ENCODE results near the gene MAPK6.
"Not testable (repeated sequence)": the region's sequence is repeated elsewhere in the genome, so short reads cannot be mapped to it uniquely, and the experiment has no call there.

MAPK6 gene

DNA sequence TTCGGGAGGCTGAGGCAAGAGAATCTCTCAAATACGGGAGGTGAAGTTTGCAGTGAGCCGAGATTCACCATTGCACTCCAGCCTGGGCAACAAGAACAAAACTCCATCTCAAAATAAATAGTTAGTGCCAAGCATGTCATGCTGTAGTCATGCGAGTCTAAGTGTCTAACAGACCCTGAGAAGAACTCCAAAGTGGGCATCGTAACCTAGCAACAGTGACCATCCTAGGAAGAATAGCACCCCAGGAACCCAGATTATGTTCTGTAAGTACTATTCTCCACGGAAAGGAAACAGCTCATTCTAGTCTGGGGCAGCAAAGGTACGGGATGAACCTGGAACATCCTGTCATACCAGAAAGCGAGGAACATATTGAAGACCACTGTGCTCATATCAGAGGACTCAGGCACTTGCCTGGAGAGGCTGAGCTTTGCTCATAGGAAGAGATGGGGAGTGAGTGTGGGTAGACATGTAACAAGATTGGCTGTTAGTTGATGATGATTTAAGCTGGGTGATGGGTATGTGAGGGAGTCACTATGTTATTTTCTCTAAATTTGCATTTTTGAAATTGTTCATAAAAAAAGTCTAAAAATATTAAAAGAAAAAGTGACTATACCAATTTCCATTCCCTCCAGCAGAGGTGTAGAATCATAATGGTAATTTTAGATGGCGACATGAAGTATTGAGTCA is 61.8 kb downstream of the MAPK6 start:
- DNase-seq: no peak

DNA sequence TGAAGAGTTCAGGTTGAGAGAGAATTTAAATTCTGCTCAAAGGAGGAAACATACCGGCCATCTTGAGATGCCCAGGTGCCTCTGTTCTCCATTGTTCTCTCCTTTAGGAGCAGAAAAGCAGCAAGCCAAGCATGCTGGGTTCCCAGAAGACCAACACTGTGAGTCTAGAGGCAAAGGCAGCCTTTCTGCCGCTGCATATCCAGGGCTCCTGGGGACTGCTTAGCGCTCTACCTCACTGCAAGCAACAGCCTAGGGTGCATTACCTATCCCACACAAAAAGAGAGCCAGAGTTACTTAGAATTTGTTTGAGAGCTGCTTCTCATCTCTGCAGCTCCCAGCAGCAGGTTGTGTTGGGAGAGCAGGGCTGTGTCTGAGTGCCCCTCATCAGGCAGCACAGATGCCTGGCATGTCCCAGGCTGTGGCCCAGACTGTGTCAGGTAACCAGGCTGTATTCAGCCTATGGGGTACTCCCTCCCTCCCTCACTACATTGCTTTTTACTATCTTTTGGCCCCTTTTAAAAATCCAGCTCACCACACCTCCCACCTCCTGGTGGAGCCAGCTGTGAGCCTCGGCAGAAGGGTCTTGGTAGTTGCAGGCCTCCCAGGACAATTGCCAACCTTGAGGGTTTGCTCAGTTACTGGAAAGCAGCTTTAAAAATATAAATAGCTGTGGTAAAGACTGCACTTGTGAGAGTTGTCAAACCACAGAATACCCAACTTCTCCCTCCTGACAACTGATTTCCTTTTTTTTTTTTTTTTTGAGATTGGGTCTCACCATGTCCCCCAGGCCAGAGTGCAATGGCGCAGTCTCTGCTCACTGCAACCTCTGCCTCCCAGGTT is 63.4 kb downstream of the MAPK6 start:
- peak in 1 of 5 experiments; percentile 70 for DNase-seq

DNA sequence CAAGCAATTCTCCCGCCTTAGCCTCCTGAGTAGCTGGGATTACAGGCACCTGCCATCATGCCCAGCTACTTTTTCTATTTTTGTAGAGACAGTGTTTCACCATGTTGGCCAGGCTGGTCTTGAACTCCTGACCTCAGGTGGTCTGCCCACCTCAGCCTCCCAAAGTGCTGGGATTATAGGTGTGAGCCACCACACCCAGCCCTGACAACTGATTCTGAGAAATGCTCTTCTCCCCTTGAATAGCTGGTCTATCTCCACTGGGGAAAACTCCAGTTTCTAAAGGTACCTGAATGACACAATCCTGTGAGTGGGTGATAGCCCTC is 64.0 kb downstream of the MAPK6 start:
- DNase-seq: not testable (repeated sequence)

DNA sequence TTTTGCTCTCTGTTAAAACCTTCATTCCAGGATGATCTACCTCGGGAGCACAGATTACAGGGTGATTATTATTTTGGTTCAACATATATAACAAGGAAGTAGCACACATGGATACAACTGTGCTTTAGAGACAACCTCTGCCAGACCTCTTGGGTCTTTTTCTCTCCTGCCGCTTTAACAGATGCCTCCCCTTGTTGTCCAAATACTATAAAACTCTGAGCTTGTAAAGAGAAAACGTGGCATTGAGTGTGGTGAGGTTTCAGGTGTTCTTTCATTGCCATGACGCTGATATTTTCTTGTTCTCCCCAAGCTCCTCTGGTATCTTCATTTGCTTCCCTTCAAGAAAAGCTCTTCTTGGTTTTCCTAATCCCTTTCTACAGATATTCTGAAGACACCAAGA is 64.6 kb downstream of the MAPK6 start:
- no peak for DNase-seq

DNA sequence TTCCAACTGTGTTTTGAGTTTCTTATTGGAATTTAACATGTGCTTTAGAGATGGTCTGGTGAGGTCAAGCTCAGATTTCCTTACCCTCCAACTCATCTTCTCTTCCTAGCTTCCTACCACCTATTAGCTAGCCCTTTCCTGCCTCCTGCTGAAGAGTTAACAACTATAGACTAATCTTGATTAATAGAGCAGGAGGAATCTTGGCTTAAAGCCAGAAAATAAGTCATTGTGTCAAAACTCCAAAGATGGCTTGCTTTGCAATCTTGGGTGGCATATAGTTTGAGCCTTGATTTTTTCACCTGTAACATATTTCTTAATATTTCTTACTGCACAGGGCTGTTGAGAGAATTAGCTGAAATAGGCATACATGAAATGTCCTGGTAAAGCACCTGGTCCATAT is 66.3 kb downstream of the MAPK6 start:
- no peak for DNase-seq

DNA sequence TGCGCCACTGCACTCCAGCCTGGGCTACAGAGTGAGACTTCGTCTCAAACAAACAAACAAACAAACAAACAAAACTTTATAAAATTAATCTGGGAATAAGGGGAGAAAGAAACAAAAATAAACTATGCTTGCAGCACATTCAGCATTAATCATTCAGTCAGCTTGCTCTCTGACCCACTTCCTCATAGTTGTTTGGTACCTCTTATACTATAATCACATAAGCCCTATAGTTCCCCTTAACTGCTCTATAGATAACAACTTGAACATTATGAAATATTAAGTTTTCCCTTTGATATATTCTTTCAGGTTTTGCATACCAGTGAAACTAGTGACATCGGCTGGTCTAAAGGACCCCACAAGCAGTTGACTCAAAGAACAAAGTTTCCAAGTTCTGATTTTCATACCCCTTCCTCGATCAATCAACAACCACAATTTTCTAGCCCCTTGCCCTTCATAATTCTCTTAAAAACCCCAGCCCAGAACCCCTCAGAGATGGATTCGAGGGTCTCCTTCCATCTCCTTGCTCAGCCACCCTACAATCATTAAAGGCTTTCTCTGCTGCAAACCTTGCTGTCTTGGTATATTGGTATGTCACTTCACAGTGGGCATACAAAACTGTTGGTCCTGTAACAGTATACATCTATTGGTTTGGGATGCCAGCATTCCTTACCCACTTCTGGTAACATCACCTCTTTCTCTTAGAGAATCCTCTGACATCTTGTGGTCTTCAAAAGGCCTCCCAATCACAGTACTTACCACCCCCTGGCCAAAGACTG is 67.2 kb downstream of the MAPK6 start:
- no peak for DNase-seq

DNA sequence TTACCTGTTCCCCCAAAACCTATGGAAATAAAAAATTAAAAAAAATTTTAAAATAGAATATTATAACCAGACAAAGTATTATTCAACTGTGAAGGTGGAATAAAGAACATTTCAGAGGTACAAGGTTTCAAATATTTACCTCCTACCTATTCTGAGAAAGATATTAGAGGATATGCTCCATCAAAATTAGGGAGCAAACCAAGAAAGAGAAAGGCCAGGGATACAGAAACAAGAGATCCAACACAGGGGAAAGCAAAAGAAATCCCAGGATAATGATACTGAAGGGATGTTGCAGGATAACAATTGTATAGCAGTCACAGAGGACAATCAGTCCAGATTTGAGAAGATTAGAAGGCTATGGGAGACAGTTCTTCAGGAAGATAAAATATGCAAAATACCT is 71.2 kb downstream of the MAPK6 start:
- no peak for DNase-seq

DNA sequence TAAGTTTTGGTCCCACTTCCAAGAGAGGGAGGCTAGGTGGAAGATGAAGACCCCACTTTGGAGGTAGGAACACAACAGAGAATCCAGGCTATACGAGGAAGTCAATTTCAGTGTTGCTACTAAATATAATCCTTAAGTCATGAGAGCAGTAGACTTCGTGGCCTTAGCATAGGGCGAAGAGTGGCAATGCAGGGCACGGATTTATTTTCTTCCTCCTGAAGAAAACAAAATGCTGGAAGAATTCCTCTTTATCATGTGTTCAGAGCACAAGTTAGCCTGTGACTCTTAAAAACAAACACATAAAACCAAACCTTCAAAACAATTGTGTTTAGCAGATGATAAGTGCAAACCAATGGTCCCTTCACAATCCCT is 74.1 kb downstream of the MAPK6 start:
- no peak for DNase-seq

DNA sequence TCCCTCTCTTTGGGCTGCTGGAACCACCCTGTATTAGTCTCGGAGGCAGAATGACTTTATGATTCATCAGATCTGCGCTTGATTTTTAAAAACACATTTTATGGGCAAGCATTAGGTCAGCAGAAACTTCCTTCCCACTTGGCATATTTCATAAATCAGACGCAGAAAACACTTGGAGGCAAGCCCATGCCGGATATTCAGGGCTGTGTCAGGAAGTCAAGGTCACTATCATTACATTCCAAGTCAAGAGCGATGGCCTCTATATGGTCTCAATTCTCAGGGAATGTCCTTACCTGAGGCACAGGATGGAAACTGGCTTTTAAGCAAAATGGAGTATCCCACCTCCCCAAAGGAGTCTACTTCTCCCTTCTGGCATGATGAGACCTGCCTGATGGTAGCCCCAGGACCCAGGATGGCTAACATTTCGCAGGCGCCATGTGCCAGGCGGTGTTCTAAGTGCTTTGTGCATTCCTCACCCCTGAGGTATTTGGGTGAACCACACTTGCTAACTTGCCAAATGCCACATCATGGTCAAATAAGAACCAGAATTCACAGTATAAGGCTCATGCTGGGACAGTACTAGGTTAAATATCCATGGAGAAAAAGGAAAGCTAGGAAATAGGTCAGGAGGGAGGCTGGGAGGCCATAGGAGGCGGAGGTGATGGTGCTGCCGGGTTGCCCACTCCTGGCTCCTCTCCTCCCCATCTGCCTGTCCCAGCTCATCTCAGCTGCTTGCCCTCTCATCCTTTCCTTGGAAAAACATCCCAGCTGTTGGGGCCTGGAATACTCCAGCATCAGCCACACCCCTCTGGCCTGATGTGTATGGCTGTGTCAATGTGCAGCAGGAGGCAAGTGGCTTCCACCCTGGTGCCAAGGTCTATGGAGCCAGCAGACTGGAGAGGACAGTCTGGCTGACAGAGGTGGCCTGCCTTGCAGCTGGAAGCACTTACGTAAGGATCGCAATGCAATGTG is 74.8 kb downstream of the MAPK6 start:
- DNase-seq: no peak

DNA sequence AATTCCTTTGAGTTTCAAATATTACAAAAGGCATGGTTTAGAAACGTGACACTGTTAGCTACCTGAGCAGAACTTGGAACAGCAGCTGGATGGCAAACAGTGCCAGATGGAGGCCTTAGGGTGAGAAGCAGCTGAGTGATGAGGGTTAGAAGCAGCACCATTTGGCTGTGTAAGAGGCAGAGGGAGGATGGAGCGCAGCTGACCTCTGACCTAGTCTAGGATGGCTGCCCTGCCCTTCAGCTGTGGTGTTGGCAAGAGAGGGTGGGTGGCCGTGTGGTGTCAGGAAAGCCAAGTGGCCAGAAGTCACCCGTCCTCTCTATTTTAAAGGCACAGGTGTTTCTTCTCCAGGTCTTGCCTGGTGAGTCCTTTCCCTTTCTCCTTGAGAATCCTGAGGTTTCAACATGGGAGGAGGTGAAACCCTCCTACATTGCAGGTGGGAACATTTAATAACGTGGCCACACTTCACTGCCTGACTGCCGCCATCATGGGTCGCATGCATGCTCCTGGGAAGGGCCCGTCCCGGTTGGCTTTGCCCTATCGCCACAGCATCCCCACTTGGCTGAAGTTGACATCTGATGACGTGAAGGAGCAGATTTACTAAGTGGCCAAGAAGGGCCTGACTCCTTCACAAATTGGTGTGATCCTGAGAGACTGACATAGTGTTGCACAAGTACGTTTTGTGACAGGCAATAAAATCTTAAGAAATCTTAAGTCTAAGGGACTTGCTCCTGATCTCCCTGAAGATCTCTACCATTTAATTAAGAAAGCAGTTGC is 76.0 kb downstream of the MAPK6 start:
- DNase-seq: no peak

DNA sequence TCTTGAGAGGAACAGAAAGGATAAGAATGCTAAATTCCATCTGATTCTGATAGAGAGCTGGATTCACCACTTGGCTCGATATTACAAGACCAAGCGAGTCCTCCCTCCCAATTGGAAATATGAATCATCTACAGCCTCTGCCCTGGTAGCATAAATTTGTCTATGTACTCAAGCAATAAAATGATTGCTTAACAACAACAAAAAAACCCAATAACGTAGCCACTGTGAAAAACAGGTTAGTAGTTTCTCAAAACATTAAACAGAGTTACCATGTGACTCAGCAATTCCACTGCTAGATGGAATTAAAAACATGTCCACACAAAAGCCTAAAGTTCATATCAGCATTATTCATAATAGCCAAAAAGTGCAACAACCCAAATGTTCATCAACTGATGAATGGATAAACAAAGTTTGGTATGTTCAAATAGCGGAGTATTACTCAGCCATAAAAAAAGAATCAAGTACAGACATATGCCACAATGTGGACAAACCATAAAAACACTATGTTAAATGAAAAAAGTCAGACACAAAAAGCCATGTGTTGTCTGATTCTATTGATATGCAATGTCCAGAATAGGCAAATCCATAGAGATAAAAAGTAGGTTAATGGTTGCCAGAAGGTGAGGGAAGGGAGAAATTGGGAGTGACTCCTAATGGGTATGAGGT is 76.7 kb downstream of the MAPK6 start:
- DNase-seq: no peak

DNA sequence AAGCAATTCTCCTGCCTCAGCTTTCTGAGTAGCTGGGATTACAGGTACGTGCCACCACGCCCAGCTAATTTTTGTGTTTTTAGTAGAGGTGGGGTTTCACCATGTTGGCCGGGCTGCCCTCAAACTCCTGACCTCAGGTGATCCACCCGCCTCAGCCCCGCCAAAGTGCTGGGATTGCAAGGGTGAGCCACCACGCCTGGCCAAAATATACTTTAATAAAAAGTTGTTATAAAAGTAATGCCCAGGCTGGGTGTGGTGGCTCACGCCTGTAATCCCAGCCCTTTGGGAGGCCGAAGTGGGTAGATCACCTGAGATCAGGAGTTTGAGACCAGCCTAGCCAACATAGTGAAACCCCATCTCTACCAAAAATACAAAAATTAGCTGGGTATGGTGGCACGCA is 77.5 kb downstream of the MAPK6 start:
- not testable (repeated sequence) for DNase-seq

DNA sequence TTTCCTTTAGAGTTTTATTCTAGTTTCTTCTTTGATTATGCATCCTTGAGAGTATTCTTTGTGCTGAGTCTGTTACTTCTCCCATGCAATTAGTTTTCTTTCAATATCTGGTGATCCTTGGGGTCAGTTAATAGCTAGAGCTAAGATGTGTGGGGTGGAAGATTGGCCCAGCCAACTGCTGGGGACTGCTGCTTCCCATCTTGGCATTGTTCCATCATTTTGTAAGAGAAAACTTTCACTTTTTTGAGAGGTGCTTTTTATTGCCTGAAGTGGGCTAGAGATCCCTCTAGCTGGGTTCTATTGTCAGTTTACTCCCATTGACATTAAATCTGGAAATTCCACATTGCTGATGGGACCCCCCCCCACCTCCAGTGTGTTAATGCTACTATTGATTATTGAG is 78.2 kb downstream of the MAPK6 start:
- no peak for DNase-seq

DNA sequence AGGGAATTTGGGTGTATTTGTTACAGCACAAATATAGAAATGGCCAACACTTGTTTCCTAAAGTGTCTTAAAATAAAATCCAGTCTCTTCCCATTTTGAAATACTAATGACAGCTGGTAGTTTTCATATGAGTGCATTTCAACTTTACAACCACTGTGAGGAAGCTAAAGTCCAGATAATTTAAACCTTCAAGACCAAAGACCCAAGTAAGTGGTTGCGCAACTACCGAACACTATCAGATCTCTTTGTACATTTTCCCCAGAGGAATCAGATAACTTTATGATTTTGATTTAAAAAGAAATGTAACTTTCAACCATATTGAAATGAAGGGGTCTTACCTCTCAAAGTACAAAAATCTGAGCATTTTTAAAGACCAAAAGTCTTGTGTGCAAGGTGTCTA is 79.3 kb downstream of the MAPK6 start:
- DNase-seq: no peak

DNA sequence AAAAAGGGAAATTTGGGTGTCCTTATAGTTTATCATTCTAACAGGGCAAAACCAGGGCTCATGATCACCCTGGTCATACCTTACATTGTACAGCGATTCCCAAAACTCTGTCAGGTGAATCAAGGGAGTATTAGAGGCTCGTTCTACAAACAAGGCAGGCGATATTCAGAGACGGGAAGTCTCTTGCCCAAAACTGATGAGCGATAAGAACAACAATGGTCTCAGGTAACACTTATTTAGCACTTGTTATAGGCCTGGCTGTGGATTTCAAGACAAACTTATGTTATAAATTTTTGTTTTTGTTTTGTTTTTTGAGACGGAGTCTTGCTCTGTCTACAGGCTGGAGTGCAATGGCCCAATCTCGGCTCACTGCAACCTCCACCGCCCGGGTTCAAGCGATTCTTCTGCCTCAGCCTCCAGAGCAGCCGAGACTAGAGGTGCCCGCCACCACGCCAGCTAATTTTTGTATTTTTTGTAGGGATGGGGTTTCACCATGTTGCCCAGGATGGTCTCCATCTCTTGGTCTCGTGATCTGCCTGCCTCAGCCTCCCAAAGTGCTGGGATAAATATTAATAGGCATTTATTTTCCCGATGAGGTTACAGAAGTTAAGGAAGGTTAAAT is 80.7 kb downstream of the MAPK6 start:
- DNase-seq: no peak

DNA sequence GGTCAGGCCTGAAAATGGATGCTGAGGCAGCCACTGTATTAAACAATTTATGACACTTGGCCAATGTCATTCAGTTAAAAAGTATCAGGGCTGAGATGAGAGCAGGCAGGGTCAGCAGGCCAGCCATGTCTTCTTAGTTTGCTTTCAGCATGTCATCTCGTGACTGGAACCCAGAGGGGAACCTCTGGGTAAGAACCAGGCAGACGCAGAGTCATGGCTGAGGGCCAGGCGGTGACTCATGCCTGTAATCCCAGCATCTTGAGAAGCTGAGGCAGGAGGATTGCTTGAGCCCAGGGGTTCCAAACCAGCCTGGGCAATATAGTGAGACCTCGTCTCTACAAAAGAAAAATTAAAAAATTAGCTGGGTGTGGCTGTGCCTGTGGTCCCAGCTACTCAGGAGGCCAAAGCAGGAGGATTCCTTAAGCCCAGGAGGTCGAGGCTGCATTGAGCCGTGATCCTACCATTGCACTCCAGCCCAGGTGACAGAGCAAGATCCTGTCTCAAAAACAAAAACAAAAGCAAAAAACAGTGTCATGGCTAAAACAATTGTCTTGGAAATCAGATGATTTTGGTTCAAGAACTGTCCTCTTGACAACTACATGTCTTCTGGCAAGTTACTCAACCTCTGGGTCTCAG is 81.9 kb downstream of the MAPK6 start:
- no peak for DNase-seq

DNA sequence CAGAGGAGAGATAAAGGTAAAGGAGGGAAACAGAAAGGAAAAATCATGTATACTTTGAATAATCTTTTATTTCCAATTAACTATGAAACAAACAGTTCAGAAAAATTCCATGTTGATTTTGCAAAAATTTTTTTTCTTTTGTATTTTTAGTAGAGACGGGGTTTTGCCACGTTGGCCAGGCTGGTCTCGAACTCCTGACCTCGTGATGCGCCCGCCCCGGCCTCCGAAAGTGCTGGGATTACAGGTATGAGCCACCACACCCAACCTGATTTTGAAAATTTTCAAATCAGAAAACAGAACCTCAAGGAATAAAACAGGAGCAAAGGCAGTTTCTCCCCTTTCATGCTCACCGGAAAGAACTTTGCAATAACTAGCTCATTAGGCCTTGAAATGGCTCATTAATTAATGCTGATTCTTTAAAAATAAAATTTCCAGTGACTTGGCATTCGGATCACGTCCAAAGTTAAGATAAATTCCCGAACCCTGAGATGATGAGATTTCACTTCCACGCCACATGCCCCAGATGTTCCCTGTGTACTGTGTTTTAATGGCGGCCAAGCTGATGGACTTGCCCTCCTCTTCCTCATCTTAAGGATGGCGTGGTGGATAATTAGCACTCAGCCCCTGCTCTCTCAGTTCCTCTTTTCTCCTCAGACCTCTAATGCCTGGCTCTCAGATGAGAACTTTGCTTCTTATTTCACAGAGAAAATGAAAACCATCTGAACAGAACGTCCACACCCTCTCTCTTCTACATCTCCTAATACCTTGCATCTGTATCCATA is 82.7 kb downstream of the MAPK6 start:
- no peak for DNase-seq

DNA sequence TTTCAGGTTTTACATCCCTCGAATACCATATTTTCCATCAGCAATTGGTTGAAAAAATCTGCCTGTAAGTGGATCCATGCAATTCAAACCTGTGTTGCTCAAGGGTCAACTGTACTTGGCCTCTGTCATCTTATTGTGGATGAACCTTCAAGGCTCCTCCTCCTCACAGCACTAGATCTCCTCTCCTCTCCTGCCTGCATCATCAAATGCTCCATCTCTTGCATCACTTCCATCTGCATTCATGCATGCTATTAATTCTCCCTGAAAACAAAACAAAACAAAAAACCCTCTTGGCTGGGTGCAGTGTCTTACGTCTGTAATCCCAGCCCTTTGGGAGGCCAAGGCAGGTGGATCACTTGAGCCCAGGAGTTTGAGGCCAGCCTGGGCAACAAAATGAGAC is 83.4 kb downstream of the MAPK6 start:
- no peak for DNase-seq

Measured in T-helper 2 cell (primary cell).